Ammon's horn (tissue), 1 donor: ENCODE measurements around the gene NMBR.
A peak's percentile ranks its signal among the peaks of the same experiment; 100 is the strongest.
"Not testable (repeated sequence)": the region's sequence is repeated elsewhere in the genome, so short reads cannot be mapped to it uniquely, and the experiment has no call there.

ENCODE experiments used
- DNase-seq: peaks from one replicate; pipeline ENCODE4 v3.0.0-alpha.2; 2016; ENCODE audit warnings: low spot score

NMBR gene

GRCh38 chr6:142058551-142059290 lies 88.2 kb downstream of the NMBR start:
- no peak for DNase-seq

- DNase-seq = no peak
Observed at GRCh38 chr6:142055219-142055618, 91.7 kb downstream of the NMBR start.

- no peak for DNase-seq
Observed at GRCh38 chr6:142051404-142051803, 95.5 kb downstream of the NMBR start.

GRCh38 chr6:142048593-142048980 lies 98.3 kb downstream of the NMBR start:
- DNase-seq = no peak

- DNase-seq = peak; percentile 29
Observed at GRCh38 chr6:142047934-142048592, 98.9 kb downstream of the NMBR start.

- no peak for DNase-seq
Observed at GRCh38 chr6:142045380-142046278, 101.3 kb downstream of the NMBR start.

GRCh38 chr6:142035890-142036289 lies 111.0 kb downstream of the NMBR start:
- DNase-seq = no peak

GRCh38 chr6:142031035-142031434 lies 115.9 kb downstream of the NMBR start:
- DNase-seq = no peak

GRCh38 chr6:142030115-142030619 lies 116.8 kb downstream of the NMBR start:
- no peak for DNase-seq

- DNase-seq = no peak
Observed at GRCh38 chr6:142028527-142028926, 118.4 kb downstream of the NMBR start.

GRCh38 chr6:142027804-142028203 lies 119.1 kb downstream of the NMBR start:
- not testable (repeated sequence) for DNase-seq

GRCh38 chr6:142027074-142027473 lies 119.8 kb downstream of the NMBR start:
- DNase-seq = no peak

- DNase-seq = no peak
Observed at GRCh38 chr6:142026471-142026870, 120.5 kb downstream of the NMBR start.
